AG04450 (cell line): ENCODE results near the gene FBLN7. TPM values are rescaled to one million over a fixed set of nuclear protein-coding genes. Genes with fewer than 3 reads are reported as not detected.
"Not testable (repeated sequence)": the region's sequence is repeated elsewhere in the genome, so short reads cannot be mapped to it uniquely, and the experiment has no call there.

ENCODE experiments used
- CTCF ChIA-PET: fragments of 300-600, 350-600 bp; formaldehyde crosslinking; extraction: SDS; loops from one replicate; lab custom pipeline; 2022; ENCODE audit warnings: antibody characterized with exemption, inconsistent platforms; lab: Charles Lee
- POLR2A ChIA-PET: fragments of 350-600 bp; formaldehyde crosslinking; extraction: SDS; loops from one replicate; lab custom pipeline; 2021; ENCODE audit warnings: antibody characterized with exemption, inconsistent platforms; lab: Yijun Ruan, JAX
- DNase-seq: peaks from one replicate; pipeline ENCODE4 v3.0.0-alpha.2; 2011; ENCODE audit warnings: low read depth, low spot score
- H3K27ac ChIP-seq: one replicate; pipeline ENCODE4 v1.5.1; 2012; ENCODE audit warnings: low read depth, low read length, control low read depth
- H3K27me3 ChIP-seq: one replicate; pipeline ENCODE4 v1.6.0; 2012; ENCODE audit warnings: low read length; ENCODE audit not compliant: control insufficient read depth, insufficient read depth
- H3K4me3 ChIP-seq: 2 replicates; pipeline ENCODE4 v1.5.1; 2011; ENCODE audit warnings: mild to moderate bottlenecking, low read depth, low read length, control low read depth
- H3K9me3 ChIP-seq: 2 replicates; pipeline ENCODE4 v1.5.1; 2012; ENCODE audit warnings: low read length; ENCODE audit not compliant: control insufficient read depth, insufficient read depth
- polyA plus RNA-seq: library from polyadenylated mRNA; depleted of rRNA; stranded (reverse); fragments of >200 nt; gene quantifications from 2 replicates; pipeline ENCODE4 v1.2.3, GENCODE V29; 2011
- TF ChIP-seq, protein P1 (sequence below): IDR thresholded peaks from 2 replicates; pipeline ENCODE4 v1.5.1; 2011; ENCODE audit warnings: low read depth, low read length, control low read depth, inconsistent platforms

FBLN7 gene
- polyA plus RNA-seq, 1 experiment = 0.22 TPM

DNA sequence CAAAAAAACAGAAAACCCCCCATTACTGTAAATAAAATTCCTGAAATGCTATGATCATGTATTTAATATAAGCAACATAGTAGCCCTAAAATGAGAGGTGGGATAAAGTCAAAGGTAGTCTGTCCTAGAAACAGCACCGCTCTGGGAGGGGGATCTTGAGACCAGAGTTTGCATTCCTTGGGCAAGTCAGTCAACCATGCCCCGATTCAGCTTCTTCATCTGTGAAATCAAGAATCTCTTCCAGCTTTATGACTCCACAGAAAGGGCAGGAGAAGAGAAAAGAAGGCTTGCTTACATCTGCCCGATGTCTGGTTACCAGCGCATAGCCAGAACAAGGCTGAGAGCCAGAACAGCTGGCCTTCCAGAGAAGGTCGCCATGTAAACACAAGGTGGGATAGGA is 2.1 kb upstream of the FBLN7 start:
- ChIA-PET CTCF (interaction anchor here (1.6 kb wide), 1 partner anchor 14 kb away, joined by 4 read pairs; no protein-coding TSS in a partner anchor), POLR2A (no interaction called here)
- DNase-seq = no peak
- Histone ChIP-seq H3K27me3 (peaks cover 2% of the 10 kb centered on the region), H3K27ac (no peak overlapping the region), H3K4me3 (no peak overlapping the region), H3K9me3 (no peaks in the 10 kb centered on the region; the same call in 1 of the 2 replicates)
- TF ChIP-seq, protein P1, sequence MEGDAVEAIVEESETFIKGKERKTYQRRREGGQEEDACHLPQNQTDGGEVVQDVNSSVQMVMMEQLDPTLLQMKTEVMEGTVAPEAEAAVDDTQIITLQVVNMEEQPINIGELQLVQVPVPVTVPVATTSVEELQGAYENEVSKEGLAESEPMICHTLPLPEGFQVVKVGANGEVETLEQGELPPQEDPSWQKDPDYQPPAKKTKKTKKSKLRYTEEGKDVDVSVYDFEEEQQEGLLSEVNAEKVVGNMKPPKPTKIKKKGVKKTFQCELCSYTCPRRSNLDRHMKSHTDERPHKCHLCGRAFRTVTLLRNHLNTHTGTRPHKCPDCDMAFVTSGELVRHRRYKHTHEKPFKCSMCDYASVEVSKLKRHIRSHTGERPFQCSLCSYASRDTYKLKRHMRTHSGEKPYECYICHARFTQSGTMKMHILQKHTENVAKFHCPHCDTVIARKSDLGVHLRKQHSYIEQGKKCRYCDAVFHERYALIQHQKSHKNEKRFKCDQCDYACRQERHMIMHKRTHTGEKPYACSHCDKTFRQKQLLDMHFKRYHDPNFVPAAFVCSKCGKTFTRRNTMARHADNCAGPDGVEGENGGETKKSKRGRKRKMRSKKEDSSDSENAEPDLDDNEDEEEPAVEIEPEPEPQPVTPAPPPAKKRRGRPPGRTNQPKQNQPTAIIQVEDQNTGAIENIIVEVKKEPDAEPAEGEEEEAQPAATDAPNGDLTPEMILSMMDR = no peak

DNA sequence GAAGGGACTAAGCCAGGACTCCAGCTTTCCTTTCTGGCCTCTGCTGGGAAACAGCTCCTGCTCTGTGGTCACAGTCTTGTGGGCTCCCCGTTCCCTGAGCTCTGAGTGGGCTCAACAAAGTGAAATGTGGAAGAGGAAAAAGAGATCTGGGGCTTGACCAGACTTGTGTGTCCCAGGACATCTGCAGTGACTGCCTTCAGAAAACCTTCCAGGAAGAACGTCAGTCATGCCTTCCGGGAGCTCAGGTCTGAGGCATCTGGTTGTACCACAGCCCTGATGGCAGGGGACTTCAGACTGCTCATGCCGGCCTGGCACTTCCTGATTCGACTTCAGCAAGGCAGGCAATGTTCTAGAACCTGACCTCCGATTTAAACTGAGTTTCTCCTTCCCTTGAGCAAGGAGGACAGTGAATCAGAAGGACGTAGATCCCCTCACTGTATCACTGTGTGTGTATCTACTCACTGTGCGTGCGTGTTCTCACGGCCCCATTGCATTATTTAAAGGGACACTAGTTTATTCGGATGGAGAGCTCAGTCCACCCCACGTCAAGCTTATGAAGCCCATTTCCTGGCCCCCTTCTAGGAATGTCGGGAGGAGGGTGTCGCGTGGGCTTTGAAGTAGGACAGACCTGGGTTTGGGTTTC is 548 bp upstream of the FBLN7 start:
- DNase-seq = no peak
- H3K9me3 ChIP-seq = no peaks in the 10 kb centered on the region; the same call in 1 of the 2 replicates
- peaks cover 4% of the 10 kb centered on the region for H3K27me3 ChIP-seq
- ChIA-PET CTCF (interaction anchor here (1.5 kb wide), 1 partner anchor 16 kb away, joined by 9 read pairs; no protein-coding TSS in a partner anchor), POLR2A (no interaction called here)
- peak overlapping the region; percentile 60 for H3K4me3 ChIP-seq
- no peak overlapping the region for H3K27ac ChIP-seq
- TF ChIP-seq, protein P1 = no peak

DNA sequence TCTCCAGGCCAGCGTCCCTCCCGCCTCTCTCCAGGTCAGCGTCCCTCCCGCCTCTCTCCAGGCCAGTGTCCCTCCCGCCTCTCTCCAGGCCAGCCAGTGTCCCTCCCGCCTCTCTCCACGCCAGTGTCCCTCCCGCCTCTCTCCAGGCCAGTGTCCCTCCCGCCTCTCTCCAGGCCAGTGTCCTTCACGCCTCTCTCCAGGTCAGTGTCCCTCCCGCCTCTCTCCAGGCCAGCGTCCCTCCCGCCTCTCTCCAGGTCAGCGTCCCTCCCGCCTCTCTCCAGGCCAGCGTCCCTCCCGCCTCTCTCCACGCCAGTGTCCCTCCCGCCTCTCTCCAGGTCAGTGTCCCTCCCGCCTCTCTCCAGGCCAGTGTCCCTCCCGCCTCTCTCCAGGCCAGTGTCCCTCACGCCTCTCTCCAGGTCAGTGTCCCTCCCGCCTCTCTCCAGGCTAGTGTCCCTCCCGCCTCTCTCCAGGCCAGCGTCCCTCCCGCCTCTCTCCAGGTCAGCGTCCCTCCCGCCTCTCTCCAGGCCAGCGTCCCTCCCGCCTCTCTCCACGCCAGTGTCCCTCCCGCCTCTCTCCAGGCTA is 939 bp downstream of the FBLN7 start:
- DNase-seq, H3K27me3 ChIP-seq, CTCF ChIA-PET, POLR2A ChIA-PET, H3K27ac ChIP-seq, H3K9me3 ChIP-seq, H3K4me3 ChIP-seq: not testable (repeated sequence)

DNA sequence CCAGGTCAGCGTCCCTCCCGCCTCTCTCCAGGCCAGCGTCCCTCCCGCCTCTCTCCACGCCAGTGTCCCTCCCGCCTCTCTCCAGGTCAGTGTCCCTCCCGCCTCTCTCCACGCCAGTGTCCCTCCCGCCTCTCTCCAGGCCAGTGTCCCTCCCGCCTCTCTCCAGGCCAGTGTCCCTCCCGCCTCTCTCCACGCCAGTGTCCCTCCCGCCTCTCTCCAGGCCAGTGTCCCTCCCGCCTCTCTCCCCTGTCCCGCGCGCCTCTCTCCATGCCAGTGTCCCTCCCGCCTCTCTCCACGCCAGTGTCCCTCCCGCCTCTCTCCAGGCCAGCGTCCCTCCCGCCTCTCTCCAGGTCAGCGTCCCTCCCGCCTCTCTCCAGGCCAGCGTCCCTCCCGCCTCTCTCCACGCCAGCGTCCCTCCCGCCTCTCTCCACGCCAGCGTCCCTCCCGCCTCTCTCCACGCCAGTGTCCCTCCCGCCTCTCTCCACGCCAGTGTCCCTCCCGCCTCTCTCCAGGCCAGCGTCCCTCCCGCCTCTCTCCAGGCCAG is 1.5 kb downstream of the FBLN7 start:
- CTCF ChIA-PET, H3K27ac ChIP-seq, H3K27me3 ChIP-seq, H3K4me3 ChIP-seq, DNase-seq, H3K9me3 ChIP-seq: not testable (repeated sequence)
- POLR2A ChIA-PET = interaction anchor here (0.7 kb wide), 1 partner anchor 299 kb away, joined by 3 read pairs; no protein-coding TSS in a partner anchor

DNA sequence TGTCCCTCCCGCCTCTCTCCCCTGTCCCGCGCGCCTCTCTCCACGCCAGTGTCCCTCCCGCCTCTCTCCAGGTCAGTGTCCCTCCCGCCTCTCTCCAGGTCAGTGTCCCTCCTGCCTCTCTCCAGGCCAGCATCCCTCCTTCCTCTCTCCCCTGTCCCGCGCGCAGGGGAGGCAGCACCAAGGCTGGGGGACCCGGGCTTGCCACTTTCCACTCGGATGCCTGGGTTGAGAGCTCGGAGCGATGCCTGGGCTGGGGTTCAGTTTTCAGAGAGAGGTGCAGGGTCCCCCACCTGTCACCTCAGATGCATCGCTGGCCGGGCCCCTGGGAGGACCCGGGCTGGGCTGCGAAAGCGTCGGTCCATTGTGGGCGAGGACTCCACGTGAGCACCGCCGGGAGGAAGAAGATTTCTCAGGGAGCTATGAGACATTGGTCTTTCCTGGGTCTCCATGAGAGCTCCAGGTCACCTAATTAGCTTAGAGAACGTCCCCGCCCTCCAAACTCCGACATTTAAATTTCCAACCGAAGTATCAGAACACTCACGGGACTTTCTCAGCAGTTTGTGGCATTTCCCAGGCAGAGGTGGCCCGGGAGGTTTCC is 2.1 kb downstream of the FBLN7 start:
- POLR2A ChIA-PET = interaction anchor here (0.7 kb wide), 1 partner anchor 298 kb away, joined by 3 read pairs; no protein-coding TSS in a partner anchor

More for the DNA sequence above, 2.1 kb downstream of the FBLN7 start:
- TF ChIP-seq, protein P1 = no peak
- no peak overlapping the region for H3K27ac ChIP-seq
- CTCF ChIA-PET = no interaction called here
- H3K4me3 ChIP-seq = no peak overlapping the region
- no peaks in the 10 kb centered on the region; the same call in 1 of the 2 replicates for H3K9me3 ChIP-seq
- DNase-seq = no peak
- peaks cover 4% of the 10 kb centered on the region for H3K27me3 ChIP-seq
